GM12891 (cell line): ENCODE measurements around the gene SMAD7.

Source experiments
- DNase-seq: peaks from one replicate; pipeline ENCODE4 v3.0.0; 2011; ENCODE audit warnings: low spot score; ENCODE audit not compliant: insufficient read length
- FAIRE-seq: peaks from 2 replicates; lab custom pipeline; 2011; peaks lifted over from hg19 to GRCh38; lab: Jason Lieb, UNC
- PAX5 ChIP-seq: IDR thresholded peaks from 2 replicates; pipeline ENCODE4 v1.6.1; 2011; ENCODE audit warnings: low read length, moderate library complexity, mild to moderate bottlenecking; ENCODE audit not compliant: insufficient read depth, severe bottlenecking
- POLR2A ChIP-seq: IDR thresholded peaks from 2 replicates; pipeline ENCODE4 v1.6.1; 2011; ENCODE audit warnings: low read depth, low read length, control low read depth
- POLR2AphosphoS5 ChIP-seq: IDR thresholded peaks from 2 replicates; pipeline ENCODE4 v1.6.1; 2011; ENCODE audit warnings: low read depth, low read length, control low read depth
- POU2F2 ChIP-seq: IDR thresholded peaks from 2 replicates; pipeline ENCODE4 v1.6.1; 2011; ENCODE audit warnings: low read depth, mild to moderate bottlenecking, control low read depth, low read length, moderate library complexity
- SPI1 ChIP-seq: IDR thresholded peaks from 2 replicates; pipeline ENCODE4 v1.6.1; 2011; ENCODE audit warnings: low read depth, low read length, control low read depth
- TAF1 ChIP-seq: IDR thresholded peaks from 2 replicates; pipeline ENCODE4 v1.6.1; 2011; ENCODE audit warnings: low read depth, low read length, control low read depth

The SMAD7 gene

DNA sequence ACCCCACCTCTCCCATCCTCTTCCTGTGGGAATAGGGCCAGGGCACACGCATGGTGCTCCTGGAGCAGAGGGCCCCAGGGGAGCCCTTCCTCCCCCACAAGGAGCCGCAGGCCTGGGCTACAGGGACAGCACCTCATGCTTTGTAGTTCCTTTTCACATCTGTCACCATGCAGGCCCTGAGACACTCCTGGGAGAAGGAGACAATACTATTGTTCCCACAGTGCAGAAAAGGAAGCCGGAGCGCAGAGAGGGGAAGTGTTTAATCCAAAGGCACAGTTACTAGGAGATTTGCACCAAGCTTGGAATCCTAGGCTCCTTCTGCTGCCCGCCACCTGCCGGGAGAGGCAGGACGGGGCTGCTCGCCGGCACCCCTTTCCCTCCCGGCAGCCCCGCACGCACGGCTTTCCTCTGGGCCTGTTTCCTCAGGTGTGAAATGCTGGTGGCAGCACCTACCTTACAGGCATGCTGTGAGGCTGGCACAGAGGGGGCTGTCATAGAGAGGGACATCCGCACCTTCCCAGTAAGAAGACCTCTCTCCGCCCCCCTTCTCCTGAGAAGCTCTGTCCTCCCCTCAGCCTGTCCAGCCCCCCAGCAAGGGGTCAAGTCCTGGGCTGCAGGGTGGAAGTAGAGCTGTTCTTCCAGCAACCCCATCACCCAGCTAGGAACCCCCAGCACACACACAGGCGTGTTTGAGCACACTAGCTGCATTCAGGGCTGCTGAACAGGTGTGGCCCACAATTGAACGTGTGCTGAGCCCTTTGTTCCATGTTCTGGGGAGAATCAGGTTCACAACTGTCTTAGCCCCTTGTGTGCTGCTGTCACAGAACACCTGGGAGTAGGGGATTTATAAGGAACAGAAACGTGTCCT is 62.6 kb downstream of the SMAD7 start:
- no peak for FAIRE-seq
- DNase-seq: no peak
- TF ChIP-seq SPI1 (no peak), POLR2AphosphoS5 (no peak), POU2F2 (no peak), TAF1 (no peak), PAX5 (no peak), POLR2A (no peak)

DNA sequence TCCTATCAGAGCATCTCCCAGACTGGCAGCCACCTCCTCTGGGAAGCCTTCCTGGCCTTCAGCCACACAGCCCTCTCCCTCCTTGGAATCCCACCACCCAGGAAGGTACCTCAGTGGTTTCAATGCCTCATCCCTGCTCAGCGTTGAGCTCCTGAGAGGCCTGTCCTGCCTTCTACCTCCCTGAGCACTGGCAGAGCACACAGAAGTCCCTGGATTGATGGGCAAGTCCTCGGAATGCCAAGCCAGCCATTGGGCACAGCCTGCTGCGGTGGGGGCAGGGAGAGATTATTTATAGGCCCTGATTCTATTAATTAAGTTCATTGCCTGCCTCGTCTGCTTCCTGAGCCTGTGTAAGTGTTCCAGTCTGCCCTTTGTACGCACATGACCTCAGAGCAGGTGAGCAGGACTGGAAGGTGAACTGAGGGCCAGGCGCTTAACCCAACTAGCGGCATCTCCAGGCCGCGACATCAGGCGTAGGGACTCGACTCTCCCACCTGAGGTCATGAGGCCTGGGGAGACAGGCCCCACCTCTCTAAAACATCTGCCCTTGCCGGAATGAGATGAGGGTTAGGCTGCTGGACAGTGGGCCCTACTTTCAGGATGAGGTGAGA is 63.4 kb downstream of the SMAD7 start:
- no peak for DNase-seq
- TF ChIP-seq POU2F2 (no peak), POLR2AphosphoS5 (no peak), POLR2A (no peak), TAF1 (no peak), SPI1 (no peak), PAX5 (no peak)
- FAIRE-seq: no peak

DNA sequence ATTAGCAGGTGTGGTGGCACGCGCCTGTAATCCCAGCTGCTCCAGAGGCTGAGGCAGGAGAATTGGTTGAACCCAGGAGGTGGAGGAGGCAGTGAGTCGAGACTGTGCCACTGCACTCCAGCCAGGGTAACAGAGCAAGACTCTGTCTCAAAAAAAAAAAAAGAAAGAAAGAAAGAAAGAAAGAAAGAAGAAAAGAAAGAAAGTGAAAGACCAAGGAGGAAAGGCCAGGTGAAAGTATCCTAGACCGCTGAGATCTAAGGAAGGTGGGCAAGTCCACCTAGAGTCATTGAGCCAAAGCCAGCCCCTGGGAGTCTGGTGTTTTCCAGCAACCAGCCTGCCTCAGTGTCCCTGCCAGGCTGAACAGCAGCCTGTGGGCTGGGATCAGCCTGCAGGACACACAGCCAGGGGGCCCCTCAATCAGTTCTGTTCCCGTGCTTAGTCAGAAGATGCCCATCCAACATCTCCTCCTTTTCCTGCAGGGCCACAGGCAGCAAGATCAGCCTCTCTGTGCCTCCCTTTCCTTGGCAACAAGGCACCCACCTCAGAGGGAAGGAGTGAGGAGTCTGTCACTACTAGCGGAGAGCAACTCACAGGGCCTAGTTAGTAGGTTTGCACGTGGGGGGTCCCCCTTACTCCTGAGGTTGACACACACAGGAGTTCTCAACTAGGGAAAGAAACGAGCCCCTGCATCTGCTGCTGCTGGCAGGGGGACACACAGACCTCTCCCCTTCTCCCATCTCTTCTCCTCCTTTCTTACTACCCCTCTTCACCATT is 64.1 kb downstream of the SMAD7 start:
- TF ChIP-seq TAF1 (no peak), PAX5 (no peak), SPI1 (no peak), POLR2AphosphoS5 (no peak), POLR2A (no peak), POU2F2 (no peak)
- FAIRE-seq (no peak), DNase-seq (no peak)

DNA sequence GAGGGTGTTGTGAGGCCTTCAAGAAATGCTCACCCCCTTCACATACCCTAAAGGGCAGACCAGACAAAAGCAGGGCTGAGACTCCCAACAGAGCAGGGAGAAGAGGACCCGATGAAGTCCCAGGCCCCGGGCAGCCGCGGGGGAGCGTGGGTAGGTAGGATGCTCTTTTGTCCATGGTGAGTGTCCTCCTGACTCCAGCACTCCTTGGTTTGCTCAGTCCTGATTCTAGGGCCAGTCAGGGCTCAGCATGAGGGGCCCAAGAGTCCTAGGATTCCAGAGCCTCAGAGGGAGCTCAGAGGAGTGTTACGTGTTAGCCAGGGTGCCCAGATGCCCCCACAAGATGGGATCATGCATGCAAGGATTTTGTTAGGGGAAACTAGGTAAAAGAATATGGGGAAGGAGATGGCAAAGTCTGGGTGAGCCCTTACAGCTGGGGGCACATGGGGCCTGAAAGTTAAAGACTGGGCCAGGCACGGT is 64.8 kb downstream of the SMAD7 start:
- TF ChIP-seq PAX5 (no peak), POLR2AphosphoS5 (no peak), POLR2A (no peak), POU2F2 (no peak), TAF1 (no peak), SPI1 (no peak)
- FAIRE-seq: no peak
- no peak for DNase-seq

DNA sequence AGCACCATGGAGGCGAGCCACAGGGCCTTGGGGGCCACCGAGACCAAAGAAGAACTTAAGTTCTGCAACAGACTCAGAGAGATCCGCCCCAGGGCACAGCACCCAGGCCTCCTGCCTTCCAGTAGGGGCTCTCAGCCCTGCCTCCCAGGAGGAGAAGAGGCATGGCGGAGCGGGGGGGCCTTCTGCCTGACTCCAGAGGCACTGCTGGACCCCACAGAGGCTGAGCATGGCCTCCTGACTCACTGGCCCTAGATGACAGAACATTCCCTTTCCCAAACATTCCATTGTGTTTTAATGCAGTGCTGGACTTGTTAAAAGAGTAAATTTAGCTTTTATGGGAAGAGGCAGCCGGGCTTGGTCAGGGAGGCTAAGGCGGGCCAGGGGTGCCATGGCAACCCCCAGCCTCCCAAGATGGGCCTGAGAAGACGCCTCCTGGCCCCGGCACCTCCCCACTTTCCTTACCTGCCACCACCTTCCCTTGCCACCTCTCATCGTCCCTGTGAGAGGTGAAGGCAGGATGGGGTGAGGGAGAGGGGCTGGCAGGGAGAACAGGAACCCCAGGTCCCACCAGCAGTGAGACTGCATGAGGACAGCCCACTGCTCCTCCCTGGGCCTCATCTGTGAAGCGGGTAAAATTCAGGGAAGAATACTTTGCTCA is 65.4 kb downstream of the SMAD7 start:
- TF ChIP-seq POLR2AphosphoS5 (no peak), PAX5 (no peak), TAF1 (no peak), POLR2A (no peak), SPI1 (no peak), POU2F2 (no peak)
- DNase-seq: no peak
- no peak for FAIRE-seq

DNA sequence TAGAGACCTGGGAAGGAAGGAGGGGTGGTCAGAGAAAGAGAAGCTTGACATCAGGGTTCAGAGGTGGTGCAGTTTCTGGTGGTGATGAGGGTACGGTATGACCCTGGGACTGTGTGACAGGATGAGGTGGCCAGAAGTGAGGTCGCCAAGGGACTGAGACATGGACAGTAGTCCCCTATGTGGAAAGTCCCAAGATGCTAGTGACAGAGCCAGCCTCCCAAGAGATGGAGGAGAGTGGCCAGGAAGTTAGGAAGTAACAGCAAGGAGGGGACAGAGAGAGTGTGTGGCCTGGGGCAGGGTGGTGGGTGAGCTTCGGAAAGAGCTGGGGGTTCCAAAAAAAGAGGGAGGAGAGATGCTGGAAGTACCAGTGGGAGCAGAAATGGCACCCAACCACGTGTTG is 66.0 kb downstream of the SMAD7 start:
- FAIRE-seq (no peak), DNase-seq (no peak)
- TF ChIP-seq TAF1 (no peak), POU2F2 (no peak), PAX5 (no peak), POLR2AphosphoS5 (no peak)

DNA sequence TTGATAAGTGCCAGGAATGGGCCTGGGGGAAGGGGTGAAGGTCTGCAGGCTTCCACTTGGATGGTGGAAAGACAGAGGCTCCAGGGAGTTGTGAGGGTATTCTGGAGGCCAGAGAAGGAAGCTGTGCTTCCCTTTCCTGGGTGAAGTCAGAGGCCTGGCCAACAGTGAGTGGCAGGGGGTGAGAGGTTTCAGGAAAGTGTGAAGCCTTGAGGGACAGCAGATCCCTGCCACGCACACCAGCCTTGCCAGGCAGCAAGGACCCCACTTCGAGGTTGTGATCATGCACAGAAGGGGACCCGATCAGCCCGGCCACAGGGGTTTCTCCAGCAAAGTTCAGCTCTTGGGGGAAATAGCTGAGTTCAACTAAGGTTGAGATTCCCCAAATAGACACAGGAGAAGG is 66.5 kb downstream of the SMAD7 start:
- TF ChIP-seq PAX5 (no peak), TAF1 (no peak), POLR2A (no peak), POU2F2 (no peak), POLR2AphosphoS5 (no peak), SPI1 (no peak)
- DNase-seq: no peak
- FAIRE-seq: no peak

DNA sequence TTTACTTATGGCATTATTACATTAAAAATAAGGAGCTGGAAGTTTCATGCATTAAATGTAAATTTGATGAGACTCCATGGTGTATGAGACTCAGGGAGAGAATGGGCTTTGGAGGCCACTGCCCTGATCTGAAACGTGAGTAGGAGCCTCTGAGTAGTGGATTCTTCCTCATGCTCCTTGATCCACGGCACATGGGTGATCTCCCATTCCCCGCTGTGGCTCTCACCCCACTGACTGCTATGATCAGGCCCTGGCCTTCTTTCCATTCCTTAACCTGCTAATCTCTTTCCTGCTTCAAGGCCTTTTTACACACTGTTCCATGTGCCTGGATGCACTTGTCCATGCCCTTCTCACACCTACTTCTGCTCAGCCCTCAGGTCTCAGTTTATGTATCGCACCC is 68.4 kb downstream of the SMAD7 start:
- FAIRE-seq: no peak
- TF ChIP-seq POLR2A: no peak
- TF ChIP-seq SPI1: no peak
- TF ChIP-seq TAF1: no peak
- TF ChIP-seq POU2F2: no peak
- TF ChIP-seq PAX5: no peak
- TF ChIP-seq POLR2AphosphoS5: no peak
- DNase-seq: no peak

DNA sequence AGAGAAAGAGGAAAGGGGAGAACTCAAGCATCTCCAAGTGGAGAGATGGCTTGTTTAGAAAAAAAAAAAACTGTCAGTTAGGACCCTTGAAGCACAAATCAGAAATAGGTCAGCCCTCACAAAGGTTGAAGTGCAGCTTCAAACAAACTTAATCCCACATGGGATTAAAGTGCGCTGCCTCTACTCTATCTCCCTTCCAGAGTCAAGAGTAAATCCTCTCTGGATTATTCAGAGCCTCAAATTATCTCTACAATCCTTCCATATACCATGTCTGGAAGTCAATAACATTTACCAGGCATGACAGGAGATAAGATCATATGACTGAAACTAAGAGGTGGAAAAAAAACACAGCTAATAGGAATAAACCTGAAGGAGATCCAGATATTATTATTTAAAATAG is 69.8 kb downstream of the SMAD7 start:
- DNase-seq (no peak), FAIRE-seq (no peak)
- TF ChIP-seq POLR2AphosphoS5 (no peak), PAX5 (no peak), SPI1 (no peak), POLR2A (no peak), TAF1 (no peak), POU2F2 (no peak)
